Measurements from ENCODE around the gene VPS45. TPM values are rescaled to one million over a fixed set of nuclear protein-coding genes. Genes with fewer than 3 reads are reported as not detected.

Gene VPS45
- total and polyA plus RNA-seq, 4 donors = 7.7 to 24.2 (median 14.1) TPM

- WGBS = 77% methylated on average over 2 of the region's 2 CpGs
- DNase-seq (ENCODE audit: low spot score) = no peak
- Histone ChIP-seq H3K36me3 (ENCODE audit: control insufficient read depth in 4 of 4, insufficient read depth in 3 of 4, low read depth in 1 of 4, low read length in 3 of 4) (no peaks in the 10 kb centered on the region), H3K27me3 (ENCODE audit: control insufficient read depth in 4 of 4, insufficient read depth in 4 of 4, low read length in 3 of 4) (no peaks in the 10 kb centered on the region), H3K9ac (ENCODE audit: low read depth in 1 of 2, low read length in 2 of 2) (no peak overlapping the region), H3K4me1 (ENCODE audit: control insufficient read depth in 4 of 4, insufficient read depth in 4 of 4, low read length in 3 of 4) (peaks cover 0 to 3% (median 2%) of the 10 kb centered on the region in 4 donors), H3K27ac (ENCODE audit: low read depth in 1 of 2, low read length in 2 of 2) (no peak overlapping the region), H3K9me3 (ENCODE audit: control insufficient read depth in 4 of 4, low read length in 3 of 4) (no peaks in the 10 kb centered on the region), H3K4me3 (ENCODE audit: low read depth in 1 of 3, low read length in 3 of 3) (no peak overlapping the region)
- no peak for TF ChIP-seq NR2F2 (IDR thresholded peaks at IDR 0.05)
- no peak for TF ChIP-seq FOXA2 (IDR thresholded peaks at IDR 0.05)
- TF ChIP-seq TAF1 (conservative IDR thresholded peaks at IDR 0.05) = no peak
- TF ChIP-seq SP1 (IDR thresholded peaks at IDR 0.05) = no peak
- TF ChIP-seq HNF4G (IDR thresholded peaks at IDR 0.05) = no peak
- TF ChIP-seq RXRA (IDR thresholded peaks at IDR 0.05) = no peak
- TF ChIP-seq JUND (IDR thresholded peaks at IDR 0.05) = no peak
- TF ChIP-seq HNF4A (conservative IDR thresholded peaks at IDR 0.05) = no peak
- TF ChIP-seq ZBTB33 (IDR thresholded peaks at IDR 0.05) = no peak
- TF ChIP-seq CTCF (IDR thresholded peaks at IDR 0.05; ENCODE audit: low read depth, low read length, missing input control) = no peak
Observed at GRCh38 chr1:150192012-150192411, 124.4 kb downstream of the VPS45 start.

- DNase-seq (ENCODE audit: low spot score) = no peak
- Histone ChIP-seq H3K9me3 (ENCODE audit: control insufficient read depth in 4 of 4, low read length in 3 of 4) (no peaks in the 10 kb centered on the region), H3K9ac (ENCODE audit: low read depth in 1 of 2, low read length in 2 of 2) (no peak overlapping the region), H3K36me3 (ENCODE audit: control insufficient read depth in 4 of 4, insufficient read depth in 3 of 4, low read depth in 1 of 4, low read length in 3 of 4) (no peaks in the 10 kb centered on the region), H3K4me1 (ENCODE audit: control insufficient read depth in 4 of 4, insufficient read depth in 4 of 4, low read length in 3 of 4) (no peaks in the 10 kb centered on the region), H3K27ac (ENCODE audit: low read depth in 1 of 2, low read length in 2 of 2) (no peak overlapping the region), H3K4me3 (ENCODE audit: low read depth in 1 of 3, low read length in 3 of 3) (no peak overlapping the region), H3K27me3 (ENCODE audit: control insufficient read depth in 4 of 4, insufficient read depth in 4 of 4, low read length in 3 of 4) (no peaks in the 10 kb centered on the region)
- TF ChIP-seq MAX (IDR thresholded peaks at IDR 0.05) = no peak
- TF ChIP-seq JUND (IDR thresholded peaks at IDR 0.05) = no peak
- no peak for TF ChIP-seq EGR1 (IDR thresholded peaks at IDR 0.05; ENCODE audit: low read depth in 2 of 2)
- TF ChIP-seq HNF4G (IDR thresholded peaks at IDR 0.05) = no peak
- no peak for TF ChIP-seq YY1 (IDR thresholded peaks at IDR 0.05)
- no peak for TF ChIP-seq HNF4A (conservative IDR thresholded peaks at IDR 0.05)
- TF ChIP-seq ZBTB33 (IDR thresholded peaks at IDR 0.05) = no peak
- WGBS = 88% methylated on average over 4 of the region's 4 CpGs
Observed at GRCh38 chr1:150194381-150195031, 126.9 kb downstream of the VPS45 start.

Other genes with a start within 250 kb of the VPS45 start
- gene BOLA1, start 168.2 kb upstream of the VPS45 start, total RNA-seq = 10 to 100 TPM; 10.2 to 10.8 TPM
- 10 to 100 TPM; 12.3 to 22.1 TPM for gene BOLA1, start 168.2 kb upstream of the VPS45 start, polyA plus RNA-seq
- under 1 TPM; 0.25 to 0.51 TPM for gene SV2A, start 149.9 kb upstream of the VPS45 start, total RNA-seq
- under 1 TPM; 0.13 to 0.23 TPM for gene SV2A, start 149.9 kb upstream of the VPS45 start, polyA plus RNA-seq
- gene SF3B4, start 140.0 kb upstream of the VPS45 start, total RNA-seq = 10 to 100 TPM in 1 of 2 donors, 1 to 10 TPM in 1; 6.3 to 10.1 TPM
- 10 to 100 TPM; 15.0 to 16.6 TPM for gene SF3B4, start 140.0 kb upstream of the VPS45 start, polyA plus RNA-seq
- 1 to 10 TPM; 1.6 to 1.9 TPM for gene MTMR11, start 130.9 kb upstream of the VPS45 start, total RNA-seq
- 1 to 10 TPM; 1.5 to 2.1 TPM for gene MTMR11, start 130.9 kb upstream of the VPS45 start, polyA plus RNA-seq
- gene OTUD7B, start 57.0 kb upstream of the VPS45 start, total RNA-seq = 10 to 100 TPM in 1 of 2 donors, 1 to 10 TPM in 1; 8.6 to 19.2 TPM
- gene OTUD7B, start 57.0 kb upstream of the VPS45 start, polyA plus RNA-seq = 1 to 10 TPM; 2.1 to 5.2 TPM
- 1 to 10 TPM; 5.8 to 8.8 TPM for gene PLEKHO1, start 82.1 kb downstream of the VPS45 start, total RNA-seq
- gene PLEKHO1, start 82.1 kb downstream of the VPS45 start, polyA plus RNA-seq = 1 to 10 TPM; 3.5 to 6.3 TPM
- 10 to 100 TPM in 1 of 2 donors, 1 to 10 TPM in 1; 8.8 to 40.6 TPM for gene ANP32E, start 168.3 kb downstream of the VPS45 start, total RNA-seq
- 10 to 100 TPM; 10.5 to 41.5 TPM for gene ANP32E, start 168.3 kb downstream of the VPS45 start, polyA plus RNA-seq
- gene CA14, start 190.0 kb downstream of the VPS45 start, total RNA-seq = 1 to 10 TPM in 1 of 2 donors, under 1 TPM in 1; 0.42 to 2.7 TPM
- 1 to 10 TPM in 1 of 2 donors, under 1 TPM in 1; 0.22 to 2.0 TPM for gene CA14, start 190.0 kb downstream of the VPS45 start, polyA plus RNA-seq
- gene APH1A, start 201.2 kb downstream of the VPS45 start, total RNA-seq = 10 to 100 TPM; 48.9 to 65.3 TPM
- 10 to 100 TPM; 25.1 to 93.6 TPM for gene APH1A, start 201.2 kb downstream of the VPS45 start, polyA plus RNA-seq
- 10 to 100 TPM in 1 of 2 donors, 1 to 10 TPM in 1; 2.3 to 10.8 TPM for gene C1orf54, start 205.0 kb downstream of the VPS45 start, total RNA-seq
- gene C1orf54, start 205.0 kb downstream of the VPS45 start, polyA plus RNA-seq = 1 to 10 TPM; 3.3 to 5.6 TPM
- 1 to 10 TPM in 1 of 2 donors, under 1 TPM in 1; 0.51 to 1.8 TPM for gene CIART, start 214.8 kb downstream of the VPS45 start, total RNA-seq
- 1 to 10 TPM; 2.0 to 7.1 TPM for gene CIART, start 214.8 kb downstream of the VPS45 start, polyA plus RNA-seq
- 10 to 100 TPM; 15.0 to 16.7 TPM for gene MRPS21, start 226.1 kb downstream of the VPS45 start, total RNA-seq
- 10 to 100 TPM; 29.1 to 56.5 TPM for gene MRPS21, start 226.1 kb downstream of the VPS45 start, polyA plus RNA-seq